DOHH2 (cell line): ENCODE results near the gene TMEM256.

Experiments
- H3F3A ChIP-seq: fragments of 200-600 bp; sonication (generic), shearing (Covaris generic); 2 replicates; pipeline ENCODE4 v1.6.0; 2016; ENCODE audit warnings: antibody characterized with exemption, mild to moderate bottlenecking; ENCODE audit not compliant: control insufficient read depth, insufficient read depth
- H3K27ac ChIP-seq: fragments of 200-600 bp; sonication (generic); 2 replicates; pipeline ENCODE4 v1.5.1; 2014; ENCODE audit warnings: low read depth, mild to moderate bottlenecking, low read length, moderate library complexity
- H3K27me3 ChIP-seq: fragments of 200-600 bp; sonication (generic); 2 replicates; pipeline ENCODE4 v1.6.1; 2014; ENCODE audit warnings: mild to moderate bottlenecking, low read length, mixed read lengths; ENCODE audit not compliant: control insufficient read depth
- H3K36me3 ChIP-seq: fragments of 200-600 bp; sonication (generic); 2 replicates; pipeline ENCODE4 v1.6.1; 2014; ENCODE audit warnings: mild to moderate bottlenecking, low read length, moderate library complexity, mixed read lengths; ENCODE audit not compliant: control insufficient read depth
- H3K4me1 ChIP-seq: fragments of 200-600 bp; sonication (generic); 2 replicates; pipeline ENCODE4 v1.6.1; 2014; ENCODE audit warnings: mild to moderate bottlenecking, low read length, mixed read lengths; ENCODE audit not compliant: control insufficient read depth
- H3K4me2 ChIP-seq: fragments of 200-600 bp; sonication (generic); 2 replicates; pipeline ENCODE4 v1.6.0; 2014; ENCODE audit warnings: mild to moderate bottlenecking, low read length, moderate library complexity
- H3K4me3 ChIP-seq: fragments of 200-600 bp; sonication (generic); 2 replicates; pipeline ENCODE4 v1.5.1; 2014; ENCODE audit warnings: mild to moderate bottlenecking, low read length, mixed read lengths
- H3K79me2 ChIP-seq: fragments of 200-600 bp; sonication (generic); 2 replicates; pipeline ENCODE4 v1.6.1; 2014; ENCODE audit warnings: mild to moderate bottlenecking, low read length, mixed read lengths; ENCODE audit not compliant: control insufficient read depth
- H3K9me2 ChIP-seq: fragments of 200-600 bp; sonication (generic); replicated peaks from 2 replicates; pipeline ENCODE4 v1.6.1; 2014; ENCODE audit warnings: mild to moderate bottlenecking, low read length, mixed read lengths; ENCODE audit not compliant: control insufficient read depth
- H3K9me3 ChIP-seq: fragments of 200-600 bp; sonication (generic); 2 replicates; pipeline ENCODE4 v1.6.1; 2014; ENCODE audit warnings: antibody characterized with exemption, low read length, mixed read lengths; ENCODE audit not compliant: control insufficient read depth, insufficient read depth
- H4K20me1 ChIP-seq: fragments of 200-600 bp; sonication (generic); 2 replicates; pipeline ENCODE4 v1.6.0; 2014; ENCODE audit warnings: low read depth, mild to moderate bottlenecking, antibody characterized with exemption, low read length, moderate library complexity; ENCODE audit not compliant: control insufficient read depth, insufficient read depth
- CTCF ChIP-seq: fragments of 200-600 bp; sonication (generic); IDR thresholded peaks from one replicate; pipeline ENCODE4 v1.5.1; 2014; ENCODE audit warnings: antibody characterized with exemption, mild to moderate bottlenecking, low read depth, low read length; ENCODE audit not compliant: poor library complexity, severe bottlenecking
- EZH2phosphoT487 ChIP-seq: fragments of 200-600 bp; sonication (generic); IDR thresholded peaks from 2 replicates; pipeline ENCODE4 v1.6.1; 2017; ENCODE audit warnings: borderline replicate concordance, mild to moderate bottlenecking, antibody characterized with exemption, low read length, moderate library complexity, mixed read lengths

Gene TMEM256

GRCh38 chr17:7416323-7416722, 12.4 kb upstream of the TMEM256 start:
- Histone ChIP-seq H3K27ac (no peak overlapping the region), H3K79me2 (no peaks in the 10 kb centered on the region), H3K36me3 (no peaks in the 10 kb centered on the region), H3K4me3 (no peak overlapping the region), H3K4me1 (no peaks in the 10 kb centered on the region), H3K9me2 (no peaks in the 10 kb centered on the region), H4K20me1 (no peaks in the 10 kb centered on the region), H3K9me3 (no peaks in the 10 kb centered on the region), H3K4me2 (no peak overlapping the region), H3F3A (0 out of 2 replicates have a peak, but pooled peaks cover 2% of the 10 kb centered on the region), H3K27me3 (no peaks in the 10 kb centered on the region; the same call in 1 of the 2 replicates)
- TF ChIP-seq CTCF (no peak), EZH2phosphoT487 (no peak)

GRCh38 chr17:7415784-7416183, 11.9 kb upstream of the TMEM256 start:
- Histone ChIP-seq H3K27me3 (no peaks in the 10 kb centered on the region; the same call in 1 of the 2 replicates), H3K9me2 (no peaks in the 10 kb centered on the region), H3F3A (0 out of 2 replicates have a peak, but pooled peaks cover 2% of the 10 kb centered on the region), H3K27ac (no peak overlapping the region), H4K20me1 (no peaks in the 10 kb centered on the region), H3K4me2 (no peak overlapping the region), H3K4me3 (no peak overlapping the region), H3K36me3 (no peaks in the 10 kb centered on the region), H3K9me3 (no peaks in the 10 kb centered on the region), H3K4me1 (no peaks in the 10 kb centered on the region), H3K79me2 (no peaks in the 10 kb centered on the region)
- TF ChIP-seq EZH2phosphoT487 = no peak
- TF ChIP-seq CTCF = no peak

GRCh38 chr17:7414837-7415236, 10.9 kb upstream of the TMEM256 start:
- TF ChIP-seq EZH2phosphoT487 (no peak), CTCF (no peak)
- no peak overlapping the region for H3K27ac ChIP-seq
- no peaks in the 10 kb centered on the region for H3K9me3 ChIP-seq
- no peaks in the 10 kb centered on the region for H3K9me2 ChIP-seq
- H3K4me3 ChIP-seq = no peak overlapping the region
- H3K4me2 ChIP-seq = no peak overlapping the region
- no peaks in the 10 kb centered on the region for H4K20me1 ChIP-seq
- no peaks in the 10 kb centered on the region for H3K4me1 ChIP-seq
- H3K27me3 ChIP-seq = no peaks in the 10 kb centered on the region; the same call in 1 of the 2 replicates
- no peaks in the 10 kb centered on the region for H3K79me2 ChIP-seq
- no peaks in the 10 kb centered on the region for H3K36me3 ChIP-seq
- 0 out of 2 replicates have a peak, but pooled peaks cover 2% of the 10 kb centered on the region for H3F3A ChIP-seq
